ENCODE data around the gene TMEM254.
A peak's percentile ranks its signal among the peaks of the same experiment; 100 is the strongest.
"Not testable (repeated sequence)": the region's sequence is repeated elsewhere in the genome, so short reads cannot be mapped to it uniquely, and the experiment has no call there.

TMEM254 gene

DNA sequence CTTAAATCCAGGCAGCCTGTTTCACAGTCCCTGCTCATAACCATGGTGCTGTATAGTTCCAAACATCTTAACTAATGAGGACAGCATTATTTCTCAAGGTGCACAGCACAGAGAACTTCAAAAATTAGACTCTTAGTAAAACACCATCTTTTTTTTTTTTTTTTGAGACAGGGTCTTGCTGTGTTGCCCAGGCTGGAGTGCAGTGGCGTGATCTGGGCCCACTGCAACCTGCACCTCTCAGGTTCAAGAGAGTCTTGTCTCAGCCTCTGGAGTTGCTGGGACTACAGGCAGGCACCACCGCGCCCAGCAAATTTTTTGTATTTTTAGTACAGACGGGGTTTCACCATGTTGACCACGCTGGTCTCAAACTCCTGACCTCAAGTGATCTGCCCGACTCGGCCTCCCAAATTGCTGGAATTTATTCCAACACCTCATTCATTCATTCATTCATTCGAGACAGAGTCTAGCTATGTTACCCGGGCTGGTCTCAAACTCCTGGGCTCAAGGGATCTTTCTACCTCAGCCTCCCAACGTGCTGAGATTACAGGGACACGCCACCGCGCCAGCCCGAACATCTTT lies 507 bp upstream of the TMEM254 start:
- DNase-seq, result no peak

DNA sequence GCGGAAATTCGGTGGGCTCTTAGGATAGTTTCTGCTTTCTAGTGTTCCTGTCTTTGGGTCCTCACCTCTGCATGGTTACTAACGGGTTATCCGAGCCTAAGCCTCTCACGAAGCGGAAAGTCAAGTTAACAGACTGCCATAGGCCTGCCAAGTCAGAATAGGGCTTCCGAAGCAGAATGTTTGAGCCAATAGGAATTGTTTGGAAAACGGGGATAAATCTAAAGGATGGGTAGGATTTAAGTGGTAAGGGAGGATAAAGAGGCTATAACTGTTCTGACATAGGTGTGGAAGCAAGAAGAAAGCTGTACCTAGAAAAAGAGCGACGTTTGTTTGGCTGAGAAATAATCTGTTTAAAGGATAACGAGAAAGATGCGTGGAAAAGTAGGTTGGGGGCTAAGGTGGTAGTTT lies 851 bp downstream of the TMEM254 start:
- DNase-seq, result no peak

DNA sequence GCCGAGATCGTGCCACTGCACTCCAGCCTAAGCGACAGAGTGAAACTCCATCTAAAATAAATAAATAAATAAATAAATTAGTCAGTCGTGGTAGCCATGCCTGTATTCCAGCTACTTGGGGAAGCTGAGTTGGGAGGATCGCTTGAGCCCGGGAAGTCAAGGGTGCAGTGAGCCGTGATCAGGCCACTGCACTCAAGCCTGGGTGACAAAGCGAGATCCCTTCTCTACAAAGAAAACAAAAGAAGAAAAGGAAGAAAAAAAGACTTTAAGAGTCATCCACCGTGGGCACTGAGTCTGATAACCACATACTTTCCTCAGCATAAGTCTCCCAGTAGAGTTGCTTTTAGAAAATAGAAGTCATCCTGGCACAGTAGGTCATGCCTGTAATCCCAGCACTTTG lies 2.6 kb downstream of the TMEM254 start:
- no peak for DNase-seq

DNA sequence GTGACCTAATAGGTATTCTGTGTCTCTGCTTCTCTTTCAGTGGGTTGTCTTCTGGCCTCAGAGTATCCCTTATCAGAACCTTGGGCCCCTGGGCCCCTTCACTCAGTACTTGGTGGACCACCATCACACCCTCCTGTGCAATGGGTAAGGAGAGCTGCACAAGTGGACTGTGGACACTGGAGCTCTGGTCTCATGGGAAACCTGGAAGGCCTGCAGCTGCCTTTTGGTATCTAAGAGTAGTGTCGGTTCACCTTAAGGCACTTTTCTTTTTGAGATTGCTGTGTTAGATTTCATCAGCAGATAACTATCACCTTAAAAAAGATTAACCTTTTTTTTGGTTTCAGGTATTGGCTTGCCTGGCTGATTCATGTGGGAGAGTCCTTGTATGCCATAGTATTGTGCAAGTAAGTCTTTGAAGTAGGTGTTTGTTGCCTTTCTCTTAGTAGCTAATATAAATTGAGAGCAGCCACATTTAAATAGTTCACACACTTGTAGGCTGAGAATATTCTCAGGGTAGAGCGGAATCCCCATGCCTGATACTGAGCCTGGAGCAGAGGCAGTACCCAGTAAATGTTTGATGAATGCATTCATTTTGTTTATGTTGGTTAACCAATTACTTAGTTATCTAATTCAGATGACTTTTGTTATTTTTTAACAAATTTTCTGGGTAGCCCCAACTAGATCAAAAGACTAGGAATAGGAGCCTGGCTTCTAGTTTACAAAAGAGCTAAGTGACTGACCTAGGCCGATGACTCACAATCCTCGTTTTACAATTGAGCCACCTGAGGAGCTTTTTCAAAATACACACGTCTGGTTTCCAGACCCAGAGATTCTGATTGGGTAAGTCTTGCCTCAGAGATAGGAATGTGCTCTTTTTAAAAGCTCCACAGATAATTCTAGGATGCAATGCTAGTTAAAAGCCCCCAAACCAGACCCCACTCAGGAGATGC lies 3.6 kb downstream of the TMEM254 start:
- no peak for DNase-seq

DNA sequence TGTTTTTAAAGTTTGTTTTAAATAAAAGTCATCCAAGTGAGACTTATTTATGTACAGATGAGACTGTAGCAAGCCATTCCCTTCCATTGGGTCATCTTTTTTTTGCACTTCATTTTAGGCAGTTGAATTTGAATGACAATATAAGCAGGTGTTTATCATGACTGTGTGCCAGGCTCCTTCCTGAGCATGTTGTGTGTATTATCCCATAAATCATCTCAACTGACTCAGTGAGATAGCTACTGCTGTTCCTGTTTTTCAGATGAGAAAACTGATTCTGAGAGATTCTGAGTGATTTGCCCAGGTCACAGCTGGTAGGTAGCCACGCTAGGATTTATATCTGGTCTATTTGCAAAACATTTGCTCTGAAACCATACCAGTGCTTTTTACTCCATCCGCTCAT lies 11.7 kb downstream of the TMEM254 start:
- DNase-seq, result peak; percentile 48

DNA sequence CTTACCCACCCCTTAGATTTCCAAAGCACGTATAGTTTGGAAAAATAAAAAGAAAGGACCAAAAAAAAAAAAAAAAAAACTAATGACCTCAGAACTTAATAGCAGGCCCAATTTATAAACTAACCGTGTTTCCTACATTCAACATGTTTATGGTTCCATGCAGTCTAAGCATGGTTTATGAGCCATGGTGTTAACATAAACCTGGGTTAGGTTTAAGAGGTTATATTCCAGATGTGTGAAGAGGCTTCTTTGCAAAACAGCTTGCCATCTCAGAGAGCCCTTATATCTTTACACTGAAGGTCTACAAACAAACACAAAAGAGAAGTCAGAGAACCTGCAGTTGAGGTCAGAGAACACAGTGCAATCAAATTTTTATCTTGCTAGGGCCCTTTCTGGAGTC lies 15.8 kb downstream of the TMEM254 start:
- DNase-seq, result no peak

DNA sequence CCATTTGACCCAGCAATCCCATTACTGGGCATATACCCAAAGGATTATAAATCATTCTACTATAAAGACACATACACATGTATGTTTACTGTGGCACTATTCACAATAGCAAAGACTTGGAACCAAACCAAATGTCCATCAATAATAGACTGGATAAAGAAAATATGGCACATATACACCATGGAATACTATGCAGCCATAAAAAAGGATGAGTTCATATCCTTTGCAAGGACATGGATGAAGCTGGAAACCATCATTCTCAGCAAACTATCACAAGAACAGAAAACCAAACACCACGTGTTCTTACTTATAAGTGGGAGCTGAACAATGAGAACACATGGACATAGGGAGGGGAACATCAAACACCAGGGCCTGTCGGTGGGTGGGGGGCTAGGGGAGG lies 19.8 kb downstream of the TMEM254 start:
- not testable (repeated sequence) for DNase-seq

DNA sequence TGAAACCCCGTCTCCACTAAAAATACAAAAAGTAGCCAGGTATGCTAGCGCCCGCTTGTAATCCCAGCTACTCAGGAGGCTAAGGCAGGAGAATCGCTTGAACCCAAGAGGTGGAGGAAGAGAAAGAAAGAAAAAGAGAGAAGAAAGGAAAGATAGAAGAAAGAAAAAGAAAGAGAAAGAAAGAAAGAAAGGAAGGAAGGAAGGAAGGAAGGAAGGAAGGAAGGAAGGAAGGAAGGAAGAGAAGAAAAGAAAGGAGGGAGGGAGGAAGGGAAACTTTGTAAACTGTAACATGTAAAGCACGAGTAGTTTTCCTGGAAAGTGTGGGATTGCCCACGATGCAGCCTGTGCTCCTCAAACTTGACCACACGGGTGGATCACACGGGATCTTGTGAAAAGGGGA lies 20.8 kb downstream of the TMEM254 start:
- DNase-seq, result not testable (repeated sequence)

DNA sequence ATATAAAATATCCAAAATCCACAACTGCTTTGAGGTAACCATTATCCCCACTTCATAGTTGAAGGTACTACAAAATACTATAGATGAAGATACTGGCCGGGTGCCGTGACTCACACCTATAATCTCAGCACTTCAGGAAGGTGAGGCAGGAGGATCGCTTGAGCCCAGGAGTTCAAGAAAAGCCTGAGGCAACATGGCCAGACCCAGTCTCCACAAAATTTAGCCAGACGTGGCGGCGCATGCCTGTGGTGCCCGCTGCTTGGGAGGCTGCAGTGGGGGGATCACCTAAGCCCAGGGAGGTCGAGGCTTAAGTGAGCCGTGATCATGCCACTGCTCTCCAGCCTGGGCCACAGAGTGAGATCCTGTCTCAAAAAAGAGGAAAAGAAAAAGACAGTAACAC lies 21.7 kb downstream of the TMEM254 start:
- DNase-seq, result no peak

DNA sequence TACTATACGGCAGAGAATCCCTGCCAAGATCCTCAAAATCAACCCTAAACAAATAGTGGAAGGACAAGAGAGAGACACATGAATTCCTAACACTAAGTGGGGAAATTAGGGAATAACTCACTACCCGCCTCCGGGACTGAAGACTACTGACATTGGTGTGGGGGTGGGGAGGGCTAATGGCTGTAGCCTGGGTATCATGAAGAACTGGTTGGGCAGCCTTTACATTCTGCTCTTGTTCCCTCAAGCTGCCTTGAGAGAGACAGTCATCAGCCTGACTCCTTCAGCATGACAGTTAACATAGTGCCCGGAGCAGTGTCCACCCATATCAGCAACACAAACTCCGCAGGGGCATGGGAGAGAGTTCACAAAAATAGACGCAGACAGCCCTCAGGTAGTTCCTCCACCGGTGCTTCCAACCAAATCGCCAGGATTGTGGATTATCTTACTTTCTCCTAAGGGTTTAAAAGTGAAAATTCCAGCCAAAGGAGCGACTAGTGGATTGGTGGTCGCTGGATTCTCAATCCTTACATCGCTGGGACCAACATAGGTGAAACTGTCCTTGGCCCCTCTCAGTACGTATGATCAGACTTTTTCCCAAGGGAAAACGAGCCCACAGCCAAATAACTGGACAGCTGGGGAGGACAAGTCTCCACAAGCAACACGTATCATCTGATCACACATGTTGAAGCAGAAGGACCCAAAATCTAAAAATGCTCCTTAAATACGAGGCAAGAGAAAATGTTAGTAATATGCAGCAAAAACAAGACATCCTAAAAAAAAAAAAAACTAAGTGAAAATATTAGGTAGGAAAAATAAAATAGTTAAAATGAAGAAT lies 22.6 kb downstream of the TMEM254 start:
- no peak for DNase-seq

DNA sequence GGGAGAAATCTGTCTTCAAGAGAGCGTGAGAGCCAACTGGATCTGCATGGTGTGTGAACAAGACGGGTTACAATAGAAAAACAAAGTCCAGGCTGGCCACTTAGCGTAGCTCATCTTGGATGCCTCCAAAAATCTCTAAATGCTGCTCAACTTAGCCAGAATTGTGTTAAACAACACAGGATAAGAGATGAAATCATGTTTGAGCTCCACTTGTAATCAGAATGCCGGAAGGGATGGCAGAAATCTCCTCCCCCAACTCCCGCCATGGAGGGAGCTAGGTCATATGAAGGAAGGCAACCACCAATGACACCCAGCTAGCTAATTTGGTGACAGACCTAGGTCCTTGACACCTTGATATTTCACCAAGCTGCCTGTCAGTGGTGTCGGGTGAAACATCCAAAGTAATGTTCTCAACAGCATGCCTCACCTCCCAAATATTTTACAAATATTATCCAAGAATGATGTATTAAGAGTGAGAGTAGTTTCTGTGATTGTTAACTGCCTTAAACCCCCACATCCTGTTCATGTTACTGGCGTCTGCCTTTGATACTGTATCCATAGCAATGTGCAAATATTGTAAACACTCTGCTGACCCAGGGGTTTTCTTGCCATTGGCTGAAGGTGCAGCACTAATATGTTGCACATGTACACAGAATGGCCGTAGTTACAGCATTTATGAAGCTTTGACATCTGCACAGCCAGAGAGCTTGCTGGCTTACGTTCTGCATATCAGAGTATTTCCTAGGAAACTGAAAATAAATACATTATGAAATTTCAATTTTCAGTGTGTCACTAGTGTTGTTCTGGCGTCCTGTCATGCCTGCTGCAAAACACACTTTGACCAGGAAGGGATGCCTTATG lies 25.8 kb downstream of the TMEM254 start:
- DNase-seq, result peak; percentile 55

DNA sequence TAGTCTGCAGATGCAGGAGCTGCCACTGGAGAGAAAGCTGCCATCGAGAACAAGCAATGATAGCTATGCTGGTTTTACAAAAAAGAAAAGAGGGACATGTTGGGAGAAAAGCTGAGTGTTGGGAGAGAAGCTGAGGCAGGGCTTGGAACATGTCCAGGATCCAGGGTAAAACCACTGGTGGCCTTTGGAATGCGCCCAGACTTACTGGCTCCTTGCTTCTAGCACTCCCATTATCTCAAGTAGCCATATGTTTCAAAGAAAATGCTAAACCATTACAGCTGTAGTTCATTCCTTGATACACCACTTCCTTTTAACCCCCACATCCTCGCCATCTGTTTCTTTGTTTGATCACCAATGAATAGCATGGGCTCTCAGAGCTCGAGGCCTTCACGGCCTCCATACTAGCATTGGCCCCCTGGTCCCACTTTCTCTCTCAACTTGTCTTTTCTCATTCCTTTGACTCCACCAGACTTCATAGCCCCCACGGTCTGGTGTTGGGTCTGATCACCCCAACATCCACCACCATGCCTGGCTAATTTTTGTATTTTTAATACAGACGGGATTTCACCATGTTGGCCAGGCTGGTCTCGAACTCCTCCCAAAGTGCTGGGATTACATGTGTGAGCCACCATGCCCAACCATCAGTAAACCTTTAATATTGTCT lies 30.2 kb downstream of the TMEM254 start:
- no peak for DNase-seq

DNA sequence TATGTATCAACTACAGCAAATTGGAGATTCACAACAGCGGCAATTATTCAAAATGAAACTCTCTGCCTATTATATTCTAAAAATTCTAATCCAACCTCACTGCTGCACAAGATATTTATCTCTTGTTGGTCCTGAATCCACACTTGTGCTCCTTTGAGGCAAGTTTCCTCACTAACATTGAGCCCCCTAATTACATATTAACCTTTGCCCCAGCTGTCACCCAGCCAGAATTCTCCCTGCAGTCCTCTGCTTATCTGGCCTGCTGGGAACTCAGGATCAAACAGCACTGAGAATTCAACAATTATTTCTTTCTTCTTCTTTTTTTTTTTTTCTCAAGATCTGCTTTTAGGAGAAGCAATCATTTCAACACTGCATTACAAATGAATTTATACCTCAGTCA lies 32.5 kb downstream of the TMEM254 start:
- DNase-seq, result no peak

DNA sequence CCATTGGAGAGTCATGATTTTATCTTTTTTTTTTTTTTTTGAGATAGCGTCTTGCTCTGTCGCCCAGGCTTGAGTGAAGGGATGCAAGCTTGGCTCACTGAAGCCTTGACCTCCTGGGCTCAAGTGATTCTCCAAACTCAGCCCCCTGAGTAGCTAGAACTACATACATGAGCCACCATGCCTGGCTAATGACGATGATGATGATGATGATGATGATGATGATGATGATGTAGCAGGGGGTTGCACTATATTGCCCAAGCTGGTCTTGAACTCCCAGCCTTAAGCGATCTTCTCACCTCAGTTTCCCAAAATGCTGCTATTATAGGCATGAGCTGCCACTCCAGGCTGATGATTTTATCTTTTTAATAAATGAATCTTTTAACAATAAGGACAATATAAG lies 40.2 kb downstream of the TMEM254 start:
- DNase-seq, result no peak

DNA sequence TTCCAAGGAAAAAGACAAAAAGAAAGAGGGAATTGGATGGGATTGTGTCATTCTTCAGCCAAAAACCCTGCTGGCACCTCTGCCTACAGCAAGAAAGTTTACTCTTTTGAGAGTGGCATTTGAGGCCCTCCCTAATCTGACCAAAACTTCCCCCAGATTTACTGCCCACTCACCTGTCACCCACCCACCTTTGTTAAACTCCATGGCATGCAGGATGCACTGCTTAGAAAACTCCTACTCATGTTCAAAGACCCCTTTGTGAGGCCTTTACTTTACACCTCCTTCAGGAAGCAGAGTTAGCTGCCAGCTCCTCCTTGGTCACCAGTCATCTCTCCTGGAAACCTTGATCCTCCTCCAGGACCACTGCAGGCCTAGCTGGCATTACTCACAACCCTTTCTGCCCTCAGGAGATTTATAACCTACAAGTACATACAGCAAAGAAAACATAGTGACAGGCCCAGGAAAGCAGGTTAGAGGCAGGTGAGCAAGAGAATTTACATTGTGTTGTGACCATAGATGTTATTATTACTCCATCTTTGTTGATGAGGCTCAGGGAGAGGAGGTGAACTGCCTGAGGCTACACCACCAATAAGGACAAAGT lies 43.7 kb downstream of the TMEM254 start:
- DNase-seq, result no peak

DNA sequence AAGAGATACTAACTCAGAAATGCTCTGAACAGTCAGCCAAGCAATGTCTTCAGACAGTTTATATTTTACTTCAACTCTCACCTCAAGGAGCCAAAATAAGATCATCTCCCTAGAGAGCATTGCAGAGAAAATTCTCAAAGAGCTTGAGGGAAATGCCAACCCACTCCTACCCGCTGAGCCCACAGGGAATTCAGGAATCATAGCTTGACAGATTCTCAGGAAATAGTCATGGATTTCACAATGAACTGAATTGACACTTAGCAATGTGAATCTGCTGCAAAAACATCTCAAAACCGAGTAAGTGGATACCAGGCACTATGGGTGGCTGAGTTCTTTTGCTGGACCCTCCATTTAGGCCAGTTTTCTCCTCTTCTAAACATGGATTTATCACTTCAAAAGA lies 44.3 kb downstream of the TMEM254 start:
- DNase-seq, result no peak

DNA sequence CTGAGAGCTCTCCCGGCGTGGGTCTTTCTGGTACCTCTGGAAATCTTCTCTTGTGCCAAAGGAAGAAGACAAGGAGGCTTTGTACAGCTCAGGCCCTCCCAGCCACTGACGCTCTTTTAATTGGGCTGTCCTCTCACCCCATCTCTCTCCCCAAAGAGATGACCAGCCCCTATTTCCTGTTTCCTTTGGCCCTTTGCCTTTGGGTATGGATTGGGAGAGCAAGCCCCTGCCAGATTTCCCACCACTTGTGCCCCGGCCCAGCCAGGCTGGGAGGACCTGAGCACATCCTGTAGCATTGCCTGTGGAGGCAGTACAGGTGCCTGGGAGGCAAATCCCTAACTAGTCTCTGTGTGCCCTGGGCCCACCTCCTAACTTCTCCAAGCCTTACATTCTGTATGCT lies 48.4 kb downstream of the TMEM254 start:
- no peak for DNase-seq

DNA sequence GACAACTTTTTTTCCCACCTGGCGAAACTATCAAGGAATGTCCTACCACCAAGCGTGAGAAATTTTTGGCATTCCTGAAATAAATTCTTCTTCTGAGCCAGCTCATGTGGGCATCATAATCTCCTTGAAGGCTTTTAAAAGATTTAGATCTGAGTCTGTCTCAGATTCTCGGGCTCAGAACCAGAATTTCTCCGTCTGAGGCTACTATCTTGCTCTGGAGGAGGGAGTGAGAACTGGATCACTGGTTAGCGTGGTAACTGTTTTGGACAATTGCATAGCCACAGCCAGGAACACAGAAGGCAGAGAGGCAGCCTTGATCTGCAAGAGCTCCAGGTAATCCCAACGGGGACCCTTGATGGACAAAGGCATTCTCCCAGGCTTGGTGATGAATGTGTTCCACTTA lies 53.0 kb downstream of the TMEM254 start:
- DNase-seq, result no peak

DNA sequence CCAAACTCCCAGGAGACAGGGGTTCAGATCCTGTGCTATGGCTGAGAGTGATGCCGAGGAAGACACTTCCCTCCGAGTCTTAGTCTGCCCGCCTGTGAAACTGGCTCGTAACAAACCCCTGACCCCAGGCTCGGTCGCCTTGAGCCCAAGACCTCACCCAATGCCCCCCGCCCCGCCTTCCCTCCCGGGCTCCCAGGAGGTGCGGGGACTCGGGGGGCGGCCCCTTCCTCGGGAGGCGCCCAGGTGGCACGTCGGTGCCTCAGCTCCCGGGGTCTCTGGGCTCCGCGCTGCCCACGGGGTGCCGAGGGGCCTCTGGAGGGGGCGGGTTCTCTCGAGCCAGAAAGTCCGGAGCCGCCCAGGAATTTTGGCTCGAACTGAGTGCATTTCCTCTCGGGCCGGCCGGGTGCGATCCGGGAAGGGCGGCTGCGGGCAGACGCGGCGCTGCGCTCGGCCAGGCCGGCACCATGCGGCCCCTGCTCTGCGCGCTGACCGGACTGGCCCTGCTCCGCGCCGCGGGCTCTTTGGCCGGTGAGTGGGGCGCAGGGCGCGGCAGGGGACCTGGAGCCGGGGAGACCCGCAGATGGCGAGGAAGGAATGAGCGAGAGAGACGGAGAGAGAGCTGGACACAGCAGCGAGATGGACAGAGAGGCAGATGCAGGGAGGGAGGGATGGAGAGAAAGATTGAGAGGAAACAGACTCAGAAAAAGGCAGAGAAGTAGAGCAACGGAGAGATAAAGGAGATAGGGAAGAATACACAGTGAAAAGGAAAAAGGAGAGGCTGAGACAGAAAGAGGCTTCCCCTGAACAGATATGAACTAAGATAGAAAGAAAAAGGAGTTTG lies 54.1 kb downstream of the TMEM254 start, which contains the start of gene PLAC9:
PLAC9 (plus strand) TSS at position 432 of the 841 bp plus-strand sequence; CDS start at position 465, 33 bp downstream.
- DNase-seq, result no peak

DNA sequence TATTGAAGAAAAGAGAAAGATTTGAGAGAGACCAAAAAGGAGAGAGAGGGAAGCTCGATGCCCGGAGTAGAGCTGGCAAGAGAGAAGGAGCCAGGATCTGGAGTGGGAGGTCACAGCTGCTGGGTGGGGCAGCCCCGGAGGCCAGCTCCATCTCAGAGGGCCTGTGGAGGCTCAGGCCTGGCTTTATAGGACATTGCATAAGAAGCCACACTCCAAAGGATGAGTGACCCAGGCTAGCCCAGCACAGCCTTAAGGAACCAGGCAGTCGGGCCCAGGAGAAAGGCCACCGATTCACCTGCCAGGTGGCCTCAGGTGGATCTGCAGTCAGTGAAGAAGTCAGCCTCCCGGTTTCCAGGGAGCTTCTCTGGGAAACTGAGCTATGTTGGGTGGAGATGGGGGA lies 54.7 kb downstream of the TMEM254 start:
- no peak for DNase-seq
